ENCODE data around the gene GPR89A.
"Not testable (repeated sequence)": the region's sequence is repeated elsewhere in the genome, so short reads cannot be mapped to it uniquely, and the experiment has no call there.

Gene GPR89A

GRCh38 chr1:145717833-145718232, 110.0 kb downstream of the GPR89A start:
- no peak for DNase-seq (ENCODE audit: low read depth, low spot score)

- not testable (repeated sequence) for DNase-seq (ENCODE audit: low read depth, low spot score)
Measured at GRCh38 chr1:145718465-145718864, 110.7 kb downstream of the GPR89A start.

GRCh38 chr1:145719230-145720079, 111.7 kb downstream of the GPR89A start, which contains the start of gene CD160:
CD160 (plus strand) TSS chr1:145719499; CDS start chr1:145728328, 8,829 bp downstream.
- no peak for DNase-seq (ENCODE audit: low read depth, low spot score)
